ENCODE measurements around the gene SLC35F1. TPM values are rescaled to one million over a fixed set of nuclear protein-coding genes. Genes with fewer than 3 reads are reported as not detected.

The SLC35F1 gene
- polyA plus RNA-seq, 1 donor (not counting 4 experiments of a cell fraction or from before 2014, with no cell fraction given) = not detected

GRCh38 chr6:117917176-117917575 is 10.1 kb downstream of the SLC35F1 start:
- Histone ChIP-seq H3K4me2 (ENCODE audit: control insufficient read depth, extremely low read depth, insufficient read depth, low read depth, low read length) (no peak overlapping the region), H3K79me2 (ENCODE audit: control insufficient read depth, insufficient read depth, low read length) (no peaks in the 10 kb centered on the region)

GRCh38 chr6:117918454-117918853 is 11.4 kb downstream of the SLC35F1 start:
- Histone ChIP-seq H3K36me3 (ENCODE audit: control insufficient read depth in 2 of 2, extremely low read depth in 1 of 2, insufficient read depth in 2 of 2, low read length in 2 of 2) (no peaks in the 10 kb centered on the region), H2AFZ (ENCODE audit: control insufficient read depth, low read length) (no peak overlapping the region), H3K27me3 (ENCODE audit: control insufficient read depth, extremely low read depth, insufficient read depth, low read length) (peaks cover 11% of the 10 kb centered on the region), H4K20me1 (ENCODE audit: control insufficient read depth, extremely low read depth, insufficient read depth, low read length) (no peaks in the 10 kb centered on the region), H3K4me2 (ENCODE audit: control insufficient read depth, extremely low read depth, insufficient read depth, low read depth, low read length) (no peak overlapping the region), H3K4me1 (ENCODE audit: control insufficient read depth, extremely low read depth, insufficient read depth, low read length) (no peaks in the 10 kb centered on the region), H3K27ac (ENCODE audit: control insufficient read depth, insufficient read depth, low read length) (no peak overlapping the region), H3K9me1 (ENCODE audit: control insufficient read depth, extremely low read depth, insufficient read depth, low read length) (no peaks in the 10 kb centered on the region), H3K9ac (ENCODE audit: control insufficient read depth, extremely low read depth, insufficient read depth, low read length) (no peak overlapping the region), H3K9me3 (ENCODE audit: control insufficient read depth, low read depth, low read length) (no peaks in the 10 kb centered on the region), H3K4me3 (ENCODE audit: control insufficient read depth in 2 of 3, extremely low read depth in 1 of 3, insufficient read depth in 2 of 3, low read depth in 1 of 3, low read length in 3 of 3) (no peak overlapping the region), H3K79me2 (ENCODE audit: control insufficient read depth, insufficient read depth, low read length) (no peaks in the 10 kb centered on the region)
- DNase-seq (ENCODE audit: low read depth, low spot score) = no peak
- dilution Hi-C loops (cut with MboI; ENCODE audit: extremely low pct_ligation_motif_present, low sequenced_read_pairs) = no loop called here
- no peak for FAIRE-seq
- TF ChIP-seq CTCF (optimal IDR thresholded peaks at IDR 0.05 in 1 of 3, IDR thresholded peaks at IDR 0.05 in 1 of 3, conservative IDR thresholded peaks at IDR 0.05 in 1 of 3; ENCODE audit: extremely low read depth in 1 of 3, insufficient read depth in 2 of 3, low read length in 3 of 3) = no peak
- TF ChIP-seq EZH2 (IDR thresholded peaks at IDR 0.05; ENCODE audit: low read length) = no peak

More at GRCh38 chr6:117917176-117917575, 10.1 kb downstream of the SLC35F1 start:
- no peaks in the 10 kb centered on the region for H3K36me3 ChIP-seq (ENCODE audit: control insufficient read depth in 2 of 2, extremely low read depth in 1 of 2, insufficient read depth in 2 of 2, low read length in 2 of 2)
- DNase-seq (ENCODE audit: low read depth, low spot score) (no peak), FAIRE-seq (no peak)
- dilution Hi-C loops (cut with MboI; ENCODE audit: extremely low pct_ligation_motif_present, low sequenced_read_pairs) = no loop called here
- H3K27me3 ChIP-seq (ENCODE audit: control insufficient read depth, extremely low read depth, insufficient read depth, low read length) = peaks cover 11% of the 10 kb centered on the region
- no peaks in the 10 kb centered on the region for H4K20me1 ChIP-seq (ENCODE audit: control insufficient read depth, extremely low read depth, insufficient read depth, low read length)
- H3K4me3 ChIP-seq (ENCODE audit: control insufficient read depth in 2 of 3, extremely low read depth in 1 of 3, insufficient read depth in 2 of 3, low read depth in 1 of 3, low read length in 3 of 3) = no peak overlapping the region
- H3K9ac ChIP-seq (ENCODE audit: control insufficient read depth, extremely low read depth, insufficient read depth, low read length) = no peak overlapping the region
- no peak overlapping the region for H3K27ac ChIP-seq (ENCODE audit: control insufficient read depth, insufficient read depth, low read length)
- TF ChIP-seq EZH2 (IDR thresholded peaks at IDR 0.05; ENCODE audit: low read length) (no peak), CTCF (optimal IDR thresholded peaks at IDR 0.05 in 1 of 3, IDR thresholded peaks at IDR 0.05 in 1 of 3, conservative IDR thresholded peaks at IDR 0.05 in 1 of 3; ENCODE audit: extremely low read depth in 1 of 3, insufficient read depth in 2 of 3, low read length in 3 of 3) (no peak)
- H3K9me3 ChIP-seq (ENCODE audit: control insufficient read depth, low read depth, low read length) = no peaks in the 10 kb centered on the region
- no peaks in the 10 kb centered on the region for H3K4me1 ChIP-seq (ENCODE audit: control insufficient read depth, extremely low read depth, insufficient read depth, low read length)
- no peaks in the 10 kb centered on the region for H3K9me1 ChIP-seq (ENCODE audit: control insufficient read depth, extremely low read depth, insufficient read depth, low read length)
- no peak overlapping the region for H2AFZ ChIP-seq (ENCODE audit: control insufficient read depth, low read length)
